Measurements from ENCODE around the gene PHF21B.

PHF21B gene

DNA sequence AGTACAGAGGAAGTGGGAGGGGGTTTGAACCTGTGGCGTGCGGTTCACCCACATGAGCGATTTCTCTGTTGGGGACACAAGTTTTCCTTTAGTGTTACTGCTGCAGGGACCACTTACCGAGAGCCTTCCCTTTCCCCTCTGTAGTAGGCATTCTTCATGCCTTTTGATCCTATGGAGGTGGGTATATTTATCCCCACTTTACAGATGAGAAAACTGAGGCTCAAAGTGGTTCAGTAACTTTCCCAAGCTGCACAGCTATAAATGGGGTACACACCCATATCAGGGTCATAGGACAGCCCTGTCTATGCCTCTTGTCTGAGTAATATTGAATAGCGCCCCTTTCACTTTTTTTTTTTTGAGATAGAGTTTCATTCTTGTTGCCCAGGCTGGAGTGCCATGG lies 3.3 kb upstream of the PHF21B start:
- no peak for DNase-seq

GRCh38 chr22:45010532-45010900 lies 711 bp upstream of the PHF21B start:
- DNase-seq: no peak

GRCh38 chr22:45008751-45009605 lies 827 bp downstream of the PHF21B start:
- peak; percentile 61 for DNase-seq

- DNase-seq: peak; percentile 41
These were observed 1.6 kb downstream of the PHF21B start for GRCh38 chr22:45008186-45008681.

- peak; percentile 84 for DNase-seq
These were observed 2.2 kb downstream of the PHF21B start for GRCh38 chr22:45007391-45008185.

DNA sequence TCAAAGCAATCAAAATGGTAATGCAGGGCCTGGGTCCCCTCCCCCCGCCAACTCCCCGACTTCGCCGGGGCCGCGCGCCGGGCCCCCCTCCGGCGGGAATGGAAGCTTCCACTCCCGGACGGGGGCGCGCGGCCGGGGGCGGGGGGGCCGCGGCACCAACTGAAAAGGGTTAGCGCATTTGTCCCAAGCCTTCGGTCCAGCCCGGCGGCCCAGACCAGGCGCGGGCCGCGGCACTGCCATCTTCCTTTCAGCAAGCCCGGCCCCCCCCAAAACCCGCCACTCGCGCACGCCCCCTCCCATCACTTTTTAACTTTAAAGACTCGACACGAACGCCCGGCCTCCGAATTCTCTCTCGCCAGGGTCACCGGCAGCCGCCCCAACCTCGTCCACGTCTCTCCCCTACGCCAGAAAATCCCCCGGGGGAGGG lies 2.8 kb downstream of the PHF21B start:
- peak; percentile 51 for DNase-seq

DNA sequence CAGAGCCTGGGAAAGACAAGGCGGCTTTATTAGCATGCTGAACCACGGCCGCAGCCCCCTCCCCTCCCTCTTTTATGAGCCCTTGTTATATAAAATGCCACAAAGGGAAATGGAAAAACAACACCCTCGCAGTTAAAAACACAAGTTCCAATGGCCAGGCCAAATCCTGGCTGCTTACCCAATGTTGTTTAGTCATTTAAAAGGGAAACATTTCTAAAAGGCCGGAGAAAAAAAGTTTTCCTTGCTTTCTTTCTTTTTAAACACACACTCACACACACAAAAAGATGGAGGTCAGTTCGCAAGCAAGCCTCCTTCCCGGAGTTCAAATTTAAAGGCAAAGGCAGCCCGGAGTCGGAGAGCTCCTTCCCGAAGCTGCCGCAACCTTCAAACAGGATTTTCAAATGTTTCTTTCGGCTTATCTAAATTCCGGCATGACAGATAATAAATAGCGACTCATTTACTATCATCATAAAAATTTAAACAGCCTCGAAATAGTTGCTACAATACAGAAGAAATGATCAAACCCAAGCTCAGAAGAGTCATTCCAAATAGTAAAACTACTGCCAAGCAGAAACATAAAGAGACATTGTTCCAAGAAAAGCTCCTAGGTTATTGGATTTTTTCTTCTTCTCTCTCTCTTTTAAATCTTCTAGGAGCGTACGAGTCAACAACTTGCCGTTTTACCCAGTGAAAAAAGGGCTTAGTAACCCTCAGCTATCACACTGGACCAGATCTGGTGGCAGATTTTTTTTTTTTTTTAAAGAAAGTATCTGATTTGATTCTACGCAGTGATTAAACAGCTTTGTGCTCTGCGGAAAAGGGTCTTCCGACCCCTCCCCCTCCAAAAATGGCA lies 3.5 kb downstream of the PHF21B start:
- DNase-seq: no peak

DNA sequence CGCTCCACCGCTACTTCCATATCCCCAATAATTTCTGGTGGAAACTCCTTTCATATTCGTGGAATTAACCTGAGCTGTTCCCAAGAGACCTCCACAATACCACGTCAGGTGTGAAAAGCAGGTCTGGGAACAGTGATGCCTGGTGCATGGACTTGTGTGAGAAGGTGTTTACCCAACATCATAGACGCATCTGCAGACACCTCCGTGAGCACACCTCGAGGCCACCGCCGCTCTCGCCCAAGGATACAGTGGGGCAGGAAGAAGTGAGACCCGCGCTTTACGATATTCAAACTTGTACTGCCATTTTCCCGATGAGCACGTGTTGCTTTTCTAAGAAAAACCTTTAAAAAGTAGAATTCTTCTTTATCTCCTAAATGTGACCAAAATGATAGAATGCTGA lies 8.2 kb downstream of the PHF21B start:
- DNase-seq: no peak

DNA sequence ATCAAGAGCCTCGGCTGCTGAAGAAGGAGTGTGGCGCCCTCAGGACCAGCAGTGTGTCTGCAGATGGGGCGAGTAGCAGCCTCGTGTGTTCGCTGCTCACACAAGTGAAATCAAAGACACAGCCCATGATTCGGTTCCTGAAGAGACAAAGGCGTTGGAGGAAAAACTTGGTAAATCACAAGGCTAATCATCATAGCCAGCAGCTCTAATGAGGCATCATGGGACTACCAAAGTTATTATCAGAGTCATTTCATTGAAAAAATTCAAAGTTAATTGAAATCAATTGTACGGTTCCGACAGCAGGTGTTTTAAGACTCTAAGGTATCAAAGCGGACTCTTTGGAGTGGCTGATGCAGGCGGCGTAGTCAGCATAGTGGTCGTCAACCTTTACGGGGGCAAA lies 9.5 kb downstream of the PHF21B start:
- no peak for DNase-seq

GRCh38 chr22:44999687-45000086 lies 10.1 kb downstream of the PHF21B start:
- DNase-seq: no peak

DNA sequence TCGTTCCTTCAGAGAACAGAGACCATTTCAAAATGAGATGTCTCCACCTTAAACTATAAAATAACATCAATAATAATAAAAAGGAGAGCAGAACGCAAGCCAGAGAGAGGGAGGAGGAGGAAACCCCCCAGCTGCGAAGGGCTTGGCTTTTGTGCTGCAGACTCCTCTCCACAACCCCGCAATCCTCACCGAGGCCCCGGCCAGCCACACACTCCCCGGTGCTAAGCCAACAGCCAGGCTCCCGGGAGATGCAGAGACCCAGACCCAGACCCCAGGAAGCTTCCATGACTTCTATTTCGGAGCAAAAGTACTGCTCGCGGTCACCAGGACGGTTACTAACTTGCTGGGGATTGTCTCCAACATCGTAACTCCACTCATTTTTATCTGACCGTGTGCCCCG lies 10.6 kb downstream of the PHF21B start:
- no peak for DNase-seq

DNA sequence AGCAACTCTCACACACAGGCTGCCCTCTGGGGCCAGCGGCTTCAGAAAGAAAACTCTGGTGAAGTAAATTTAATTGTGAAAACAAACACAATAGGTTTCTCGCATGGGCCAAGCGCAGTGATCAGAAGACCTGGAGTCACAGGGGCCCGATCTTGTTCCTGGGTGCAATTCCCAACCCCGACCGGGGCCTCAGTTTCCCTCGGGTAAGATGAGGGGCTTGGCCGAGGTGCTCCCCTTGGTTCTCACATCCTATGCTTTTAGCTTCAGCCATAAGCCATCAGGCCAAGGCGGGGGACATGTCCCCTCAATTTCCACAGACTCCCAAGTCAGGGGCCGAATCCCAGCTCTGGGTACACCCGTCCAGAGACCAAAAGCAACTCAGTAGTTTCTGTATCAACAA lies 11.5 kb downstream of the PHF21B start:
- DNase-seq: no peak

- DNase-seq: no peak
These were observed 12.7 kb downstream of the PHF21B start for GRCh38 chr22:44997060-44997459.

- DNase-seq: no peak
These were observed 13.2 kb downstream of the PHF21B start for GRCh38 chr22:44996648-44997047.

DNA sequence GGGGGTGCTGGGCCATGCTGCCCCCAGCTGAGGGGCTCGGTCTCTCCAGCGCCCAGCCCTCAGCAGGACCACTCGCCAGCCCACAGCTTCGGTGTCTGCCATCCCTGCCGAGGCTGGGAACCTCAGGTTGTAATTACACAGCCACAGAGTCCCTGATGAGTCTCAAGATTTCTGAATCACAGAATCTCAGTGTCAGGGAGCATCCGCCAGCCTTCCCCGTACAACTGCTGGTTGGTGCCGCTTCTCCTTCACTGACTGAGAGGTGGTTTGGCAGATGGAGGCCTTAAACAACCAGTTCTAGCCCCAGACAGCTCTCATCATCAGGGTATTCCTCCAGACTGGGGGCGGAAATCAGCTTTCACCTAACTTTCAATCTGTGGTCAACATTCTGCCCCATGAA lies 13.7 kb downstream of the PHF21B start:
- no peak for DNase-seq

DNA sequence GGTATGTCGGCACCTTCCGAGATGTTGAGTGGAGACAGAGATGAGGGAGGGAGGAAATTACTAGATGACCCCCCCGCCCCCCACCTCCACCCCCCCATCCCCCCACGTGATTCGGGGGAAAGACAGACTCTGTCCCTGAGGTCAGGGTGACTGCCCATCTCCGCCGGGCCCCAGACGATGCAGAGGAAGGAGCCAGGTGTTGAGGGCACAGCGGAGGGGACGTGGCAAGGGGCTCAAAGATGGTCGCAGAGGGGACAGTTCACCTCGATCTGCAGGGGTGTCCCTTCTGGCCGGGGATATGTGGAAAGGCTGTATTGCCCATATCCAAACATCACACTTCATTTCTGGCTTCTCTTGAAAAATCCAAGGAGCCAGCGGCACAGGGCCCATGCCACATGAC lies 14.1 kb downstream of the PHF21B start:
- no peak for DNase-seq

- no peak for DNase-seq
These were observed 14.7 kb downstream of the PHF21B start for GRCh38 chr22:44995105-44995514.

DNA sequence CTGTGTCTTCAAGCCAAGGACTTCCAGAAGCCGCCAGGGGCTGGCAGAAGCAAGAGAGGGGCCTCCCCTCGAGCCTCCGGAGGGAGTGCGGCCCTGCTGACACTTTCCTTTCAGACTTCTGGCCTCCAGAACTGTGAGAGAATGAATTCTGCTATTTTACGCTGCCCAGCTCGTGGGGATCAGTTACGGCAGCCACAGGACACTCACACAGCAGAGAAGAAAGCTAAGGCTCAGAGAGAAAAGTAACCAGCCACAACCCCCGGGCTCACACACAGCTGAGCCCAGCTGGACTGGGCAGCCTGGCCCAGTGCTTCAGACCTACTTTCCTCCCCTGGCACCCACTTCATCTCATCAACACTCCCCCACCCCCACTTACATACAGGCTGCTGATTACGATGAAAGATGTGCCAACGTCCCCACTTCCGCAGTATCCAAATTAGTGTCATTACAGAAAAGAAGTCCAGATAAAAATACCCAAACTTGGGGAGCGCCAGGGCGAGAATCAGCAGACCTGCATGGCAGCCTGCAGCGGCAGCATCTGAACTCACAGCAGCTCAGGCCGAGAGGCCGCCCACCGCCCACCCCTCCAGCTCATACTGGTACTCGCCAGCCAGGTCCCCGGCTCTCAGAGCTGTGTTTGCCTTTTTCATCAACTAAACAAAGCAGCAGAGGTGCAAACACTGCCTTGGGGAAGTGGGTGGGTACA lies 15.3 kb downstream of the PHF21B start:
- DNase-seq: no peak

GRCh38 chr22:44992166-44992565 lies 17.6 kb downstream of the PHF21B start:
- DNase-seq: no peak

DNA sequence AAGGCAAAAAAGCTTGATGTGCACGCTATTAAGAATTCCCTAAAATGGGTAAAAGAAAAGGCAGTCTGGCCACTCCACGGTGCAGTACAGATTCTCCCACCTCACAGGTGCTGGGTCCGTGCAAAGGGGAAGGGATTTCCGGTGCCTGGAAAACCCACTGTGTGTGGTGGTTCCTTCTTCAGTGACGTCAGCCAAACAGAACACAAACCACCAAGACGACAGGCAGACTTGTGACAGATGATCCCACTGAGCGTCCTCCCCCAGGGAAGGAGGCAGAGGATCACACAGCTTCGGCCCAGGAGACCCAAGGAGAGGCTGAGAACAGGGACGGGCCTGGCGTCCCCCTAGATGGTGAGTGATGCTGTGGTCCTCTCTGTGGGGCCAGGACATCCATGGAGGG lies 18.6 kb downstream of the PHF21B start:
- DNase-seq: no peak

DNA sequence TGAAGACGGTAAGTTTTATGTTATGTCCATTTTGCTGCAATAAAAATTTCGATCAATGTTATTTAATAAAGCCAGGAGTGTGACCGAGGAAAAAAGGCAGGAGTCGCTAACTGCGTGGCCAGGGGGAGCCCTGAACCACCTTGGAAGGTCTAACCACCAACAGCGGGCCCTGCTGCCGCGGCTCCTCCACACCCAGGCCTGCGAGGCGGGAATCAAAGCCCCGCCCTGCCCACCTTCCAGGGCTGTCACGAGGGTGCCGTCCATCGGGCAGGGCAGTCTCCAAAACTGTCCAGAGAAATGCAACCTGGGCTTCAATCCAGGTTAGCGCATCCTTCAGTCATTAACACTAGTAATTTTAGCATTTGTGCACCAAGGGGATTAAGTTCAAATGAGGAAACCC lies 19.0 kb downstream of the PHF21B start:
- no peak for DNase-seq

GRCh38 chr22:44990328-44990727 lies 19.5 kb downstream of the PHF21B start:
- DNase-seq: no peak
